ENCODE data around the gene POGZ. TPM values are rescaled to one million over a fixed set of nuclear protein-coding genes. Genes with fewer than 3 reads are reported as not detected.

Gene POGZ
- total RNA-seq, 1 experiment from 2014 or later = 80.6 TPM

DNA sequence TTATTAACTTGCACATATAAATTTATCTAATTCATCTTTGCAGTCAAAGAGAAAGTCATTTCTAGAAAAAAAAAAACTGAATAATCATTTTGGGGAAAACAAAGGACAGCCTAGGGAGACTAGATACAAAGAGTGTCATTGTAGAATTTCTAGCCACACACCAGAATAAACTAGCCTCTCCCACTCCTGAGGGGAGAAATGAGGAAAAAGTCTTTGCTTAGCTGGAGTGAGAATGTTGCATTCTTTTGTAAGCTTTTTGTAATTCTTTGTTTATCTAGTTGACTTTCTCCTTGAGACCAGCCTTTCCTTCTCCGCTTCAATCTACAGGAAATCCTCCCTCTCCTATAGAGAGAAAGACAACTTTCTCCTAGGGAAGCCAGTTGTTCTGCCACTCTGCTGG is 36.0 kb upstream of the POGZ start:
- TF ChIP-seq EZH2 (IDR thresholded peaks at IDR 0.05) (no peak), SRF (IDR thresholded peaks at IDR 0.05; ENCODE audit: low read depth) (no peak), RAD21 (IDR thresholded peaks at IDR 0.05; ENCODE audit: low read depth) (no peak), FOSL1 (IDR thresholded peaks at IDR 0.05; ENCODE audit: low read depth) (no peak), TCF7L2 (IDR thresholded peaks at IDR 0.05; ENCODE audit: borderline replicate concordance, extremely low read depth, insufficient read depth, insufficient read length) (no peak)
- TF ChIP-seq, protein P1, sequence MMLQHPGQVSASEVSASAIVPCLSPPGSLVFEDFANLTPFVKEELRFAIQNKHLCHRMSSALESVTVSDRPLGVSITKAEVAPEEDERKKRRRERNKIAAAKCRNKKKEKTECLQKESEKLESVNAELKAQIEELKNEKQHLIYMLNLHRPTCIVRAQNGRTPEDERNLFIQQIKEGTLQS (IDR thresholded peaks at IDR 0.05) = no peak
- TF ChIP-seq, protein P2, sequence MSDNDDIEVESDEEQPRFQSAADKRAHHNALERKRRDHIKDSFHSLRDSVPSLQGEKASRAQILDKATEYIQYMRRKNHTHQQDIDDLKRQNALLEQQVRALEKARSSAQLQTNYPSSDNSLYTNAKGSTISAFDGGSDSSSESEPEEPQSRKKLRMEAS (IDR thresholded peaks at IDR 0.05) = no peak
- TF ChIP-seq, protein P3, sequence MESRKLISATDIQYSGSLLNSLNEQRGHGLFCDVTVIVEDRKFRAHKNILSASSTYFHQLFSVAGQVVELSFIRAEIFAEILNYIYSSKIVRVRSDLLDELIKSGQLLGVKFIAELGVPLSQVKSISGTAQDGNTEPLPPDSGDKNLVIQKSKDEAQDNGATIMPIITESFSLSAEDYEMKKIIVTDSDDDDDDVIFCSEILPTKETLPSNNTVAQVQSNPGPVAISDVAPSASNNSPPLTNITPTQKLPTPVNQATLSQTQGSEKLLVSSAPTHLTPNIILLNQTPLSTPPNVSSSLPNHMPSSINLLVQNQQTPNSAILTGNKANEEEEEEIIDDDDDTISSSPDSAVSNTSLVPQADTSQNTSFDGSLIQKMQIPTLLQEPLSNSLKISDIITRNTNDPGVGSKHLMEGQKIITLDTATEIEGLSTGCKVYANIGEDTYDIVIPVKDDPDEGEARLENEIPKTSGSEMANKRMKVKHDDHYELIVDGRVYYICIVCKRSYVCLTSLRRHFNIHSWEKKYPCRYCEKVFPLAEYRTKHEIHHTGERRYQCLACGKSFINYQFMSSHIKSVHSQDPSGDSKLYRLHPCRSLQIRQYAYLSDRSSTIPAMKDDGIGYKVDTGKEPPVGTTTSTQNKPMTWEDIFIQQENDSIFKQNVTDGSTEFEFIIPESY (IDR thresholded peaks at IDR 0.05; ENCODE audit: extremely low read depth, insufficient replicate concordance, low read length) = no peak
- H3K79me2 ChIP-seq (ENCODE audit: insufficient read depth, low read length) = no peaks in the 10 kb centered on the region
- H3K4me3 ChIP-seq (replicated peaks in 1 of 2; ENCODE audit: low read depth in 1 of 2, low read length in 2 of 2) = no peak overlapping the region
- no peaks in the 10 kb centered on the region for H3K27me3 ChIP-seq (ENCODE audit: insufficient read depth, low read length)
- peak overlapping the region; percentile 19 for H2AFZ ChIP-seq (ENCODE audit: low read depth, low read length, poor library complexity, severe bottlenecking)
- DNase-seq (ENCODE audit: low read depth, low spot score) (no peak), ATAC-seq (peak; percentile 45)
- peak overlapping the region; percentile 58 for H3K4me2 ChIP-seq (ENCODE audit: low read length)
- ChIA-PET CTCF (interaction anchor here (1.8 kb wide), 1 partner anchor 10 kb away, joined by 7 read pairs; no protein-coding TSS in a partner anchor), RAD21 (ENCODE audit: low non-redundant PET in 1 of 2, low total read pairs in 2 of 2, uncharacterized antibody in 2 of 2, unreplicated experiment in 2 of 2) (interaction anchor here in 1 of 2 experiments (0.5 kb wide), 1 partner anchor 34 kb away, joined by 4 read pairs; no protein-coding TSS in a partner anchor), POLR2A (interaction anchor here (0.7 to 2.4 kb wide), 6 partner anchors 10 to 44 kb away, joined by 3 to 10 read pairs (median 4); partner anchors contain the start of gene CGN)
- BruUV-seq (replicated peaks) = no TSS peak
- no peak overlapping the region for H3K27ac ChIP-seq (ENCODE audit: low read depth, low read length)
- H4K20me1 ChIP-seq (ENCODE audit: insufficient read depth) = no peaks in the 10 kb centered on the region
- peaks cover 27 to 33% of the 10 kb centered on the region in 2 experiments for H3K4me1 ChIP-seq (ENCODE audit: control insufficient read depth in 1 of 2, insufficient read depth in 2 of 2, low read length in 2 of 2)
- H3K9me2 ChIP-seq (ENCODE audit: insufficient read depth) = no peaks in the 10 kb centered on the region
- peak overlapping the region; percentile 15; the same call in 1 of the 2 replicates for H3K9ac ChIP-seq (ENCODE audit: low read length)
- H3K9me3 ChIP-seq (ENCODE audit: control insufficient read depth in 1 of 2, insufficient read depth in 1 of 2, low read depth in 1 of 2, low read length in 2 of 2) = no peaks in the 10 kb centered on the region
- no peaks in the 10 kb centered on the region for H3K36me3 ChIP-seq (ENCODE audit: control insufficient read depth in 1 of 2, insufficient read depth in 2 of 2, low read length in 2 of 2)
- intact Hi-C loops (cut with micrococcal nuclease) = no loop called here

All from HCT116 (cell line).